C4-2B (cell line): ENCODE data around the gene MCM8.

ENCODE experiments used
- H3K27ac ChIP-seq: fragments of 450-650 bp; 2 replicates; pipeline ENCODE4 v1.5.1; 2017
- CTCF ChIP-seq: fragments of 450-650 bp; conservative IDR thresholded peaks from 2 replicates; pipeline ENCODE4 v1.5.1; 2017; ENCODE audit warnings: mild to moderate bottlenecking
- ZFX ChIP-seq: fragments of 450-650 bp; IDR thresholded peaks from 2 replicates; pipeline ENCODE4 v1.6.1; 2017

Gene MCM8

GRCh38 chr20:5950271-5951031 is at the start of gene MCM8, which contains the start of gene TRMT6:
TSS of gene MCM8 (plus strand) at chr20:5950652. CDS start at chr20:5952016, 1,364 bp downstream.
TSS of gene TRMT6 (minus strand) at chr20:5950533. CDS start at chr20:5950405, 128 bp downstream.
- peak within 1 kb of the TSS; percentile 88 for H3K27ac ChIP-seq
- no peak for TF ChIP-seq ZFX
- no peak for TF ChIP-seq CTCF

- TF ChIP-seq CTCF (no peak), ZFX (no peak)
- no peak overlapping the region for H3K27ac ChIP-seq
These were observed 49.5 kb upstream of the MCM8 start for GRCh38 chr20:5900908-5901307.

- TF ChIP-seq ZFX = no peak
- no peak for TF ChIP-seq CTCF
- no peak overlapping the region for H3K27ac ChIP-seq
These were observed 41.5 kb upstream of the MCM8 start for GRCh38 chr20:5908981-5909380.

GRCh38 chr20:5910186-5910585 is 40.3 kb upstream of the MCM8 start:
- TF ChIP-seq ZFX (no peak), CTCF (no peak)
- H3K27ac ChIP-seq = no peak overlapping the region

GRCh38 chr20:5913166-5913565 is 37.3 kb upstream of the MCM8 start:
- H3K27ac ChIP-seq = no peak overlapping the region
- TF ChIP-seq CTCF = no peak
- TF ChIP-seq ZFX = no peak

GRCh38 chr20:5914859-5915258 is 35.6 kb upstream of the MCM8 start:
- no peak overlapping the region for H3K27ac ChIP-seq
- TF ChIP-seq CTCF (no peak), ZFX (no peak)

GRCh38 chr20:5918856-5919625 is 31.4 kb upstream of the MCM8 start:
- H3K27ac ChIP-seq = no peak overlapping the region
- TF ChIP-seq CTCF (no peak), ZFX (no peak)
